ENCODE measurements around the gene TASL.

TASL gene

GRCh38 chrX:30538271-30538670, 39.3 kb downstream of the TASL start:
- CTCF ChIA-PET = no interaction called here
- POLR2A ChIA-PET = no interaction called here

GRCh38 chrX:30533835-30534234, 43.7 kb downstream of the TASL start:
- ChIA-PET POLR2A (no interaction called here), CTCF (no interaction called here)
- DNase-seq (ENCODE audit: extremely low spot score) = no peak
- TF ChIP-seq TARDBP (IDR thresholded peaks at IDR 0.05) (no peak), L3MBTL2 (conservative IDR thresholded peaks at IDR 0.05) (no peak), CTBP1 (IDR thresholded peaks at IDR 0.05; ENCODE audit: borderline replicate concordance) (no peak), FOXM1 (IDR thresholded peaks at IDR 0.05; ENCODE audit: borderline replicate concordance) (no peak), FOXK2 (IDR thresholded peaks at IDR 0.05) (no peak), HDGF (IDR thresholded peaks at IDR 0.05; ENCODE audit: borderline replicate concordance) (no peak), LEF1 (IDR thresholded peaks at IDR 0.05; ENCODE audit: borderline replicate concordance) (no peak)

More at GRCh38 chrX:30538271-30538670, 39.3 kb downstream of the TASL start:
- no peak for DNase-seq (ENCODE audit: extremely low spot score)
- TF ChIP-seq BHLHE40 (IDR thresholded peaks at IDR 0.05; ENCODE audit: borderline replicate concordance) = no peak

- ChIA-PET POLR2A (no interaction called here), CTCF (no interaction called here)
- no peak for TF ChIP-seq SUZ12 (IDR thresholded peaks at IDR 0.05)
- no peak for TF ChIP-seq L3MBTL2 (conservative IDR thresholded peaks at IDR 0.05)
- no peak for TF ChIP-seq FOXM1 (IDR thresholded peaks at IDR 0.05; ENCODE audit: borderline replicate concordance)
- TF ChIP-seq NFRKB (IDR thresholded peaks at IDR 0.05) = no peak
- no peak for TF ChIP-seq SP1 (IDR thresholded peaks at IDR 0.05)
- no peak for TF ChIP-seq FOXK2 (IDR thresholded peaks at IDR 0.05)
- no peak for TF ChIP-seq ARNT (IDR thresholded peaks at IDR 0.05)
- DNase-seq (ENCODE audit: extremely low spot score) = no peak
These were observed 44.3 kb downstream of the TASL start for GRCh38 chrX:30533266-30533665.

GRCh38 chrX:30530606-30531005, 47.0 kb downstream of the TASL start:
- CTCF ChIA-PET = no interaction called here
- TF ChIP-seq ZNF384 (IDR thresholded peaks at IDR 0.05) = no peak
- TF ChIP-seq LEF1 (IDR thresholded peaks at IDR 0.05; ENCODE audit: borderline replicate concordance) = no peak
- no peak for TF ChIP-seq BHLHE40 (IDR thresholded peaks at IDR 0.05; ENCODE audit: borderline replicate concordance)
- TF ChIP-seq ELF4 (IDR thresholded peaks at IDR 0.05) = no peak
- TF ChIP-seq SP1 (IDR thresholded peaks at IDR 0.05) = no peak
- TF ChIP-seq ARNT (IDR thresholded peaks at IDR 0.05) = no peak
- TF ChIP-seq CTBP1 (IDR thresholded peaks at IDR 0.05; ENCODE audit: borderline replicate concordance) = no peak
- no peak for TF ChIP-seq FOXA1 (IDR thresholded peaks at IDR 0.05)
- POLR2A ChIA-PET = no interaction called here
- DNase-seq (ENCODE audit: extremely low spot score) = no peak

- no peak for DNase-seq (ENCODE audit: extremely low spot score)
- ChIA-PET CTCF (no interaction called here), POLR2A (no interaction called here)
- TF ChIP-seq ELF4 (IDR thresholded peaks at IDR 0.05) (no peak), TARDBP (IDR thresholded peaks at IDR 0.05) (no peak), SUZ12 (IDR thresholded peaks at IDR 0.05) (no peak), BHLHE40 (IDR thresholded peaks at IDR 0.05; ENCODE audit: borderline replicate concordance) (no peak), SP1 (IDR thresholded peaks at IDR 0.05) (no peak), LEF1 (IDR thresholded peaks at IDR 0.05; ENCODE audit: borderline replicate concordance) (no peak), NFRKB (IDR thresholded peaks at IDR 0.05) (no peak), ARNT (IDR thresholded peaks at IDR 0.05) (no peak), FOXK2 (IDR thresholded peaks at IDR 0.05) (no peak), HDGF (IDR thresholded peaks at IDR 0.05; ENCODE audit: borderline replicate concordance) (no peak), ZNF384 (IDR thresholded peaks at IDR 0.05) (no peak), L3MBTL2 (conservative IDR thresholded peaks at IDR 0.05) (no peak), FOXA1 (IDR thresholded peaks at IDR 0.05) (no peak), FOXM1 (IDR thresholded peaks at IDR 0.05; ENCODE audit: borderline replicate concordance) (no peak), PKNOX1 (IDR thresholded peaks at IDR 0.05) (no peak), CTBP1 (IDR thresholded peaks at IDR 0.05; ENCODE audit: borderline replicate concordance) (no peak)
These were observed 51.8 kb downstream of the TASL start for GRCh38 chrX:30525732-30526131.

- DNase-seq (ENCODE audit: extremely low spot score) = no peak
- POLR2A ChIA-PET = no interaction called here
- CTCF ChIA-PET = no interaction called here
- no peak for TF ChIP-seq CTBP1 (IDR thresholded peaks at IDR 0.05; ENCODE audit: borderline replicate concordance)
- TF ChIP-seq ZNF384 (IDR thresholded peaks at IDR 0.05) = no peak
These were observed 56.0 kb downstream of the TASL start for GRCh38 chrX:30521440-30522182.

GRCh38 chrX:30513284-30513683, 64.3 kb downstream of the TASL start:
- POLR2A ChIA-PET = no interaction called here
- TF ChIP-seq FOXK2 (IDR thresholded peaks at IDR 0.05) (no peak), BHLHE40 (IDR thresholded peaks at IDR 0.05; ENCODE audit: borderline replicate concordance) (no peak), LEF1 (IDR thresholded peaks at IDR 0.05; ENCODE audit: borderline replicate concordance) (no peak), TARDBP (IDR thresholded peaks at IDR 0.05) (no peak), SUZ12 (IDR thresholded peaks at IDR 0.05) (no peak), HDGF (IDR thresholded peaks at IDR 0.05; ENCODE audit: borderline replicate concordance) (no peak), ELF4 (IDR thresholded peaks at IDR 0.05) (no peak), SP1 (IDR thresholded peaks at IDR 0.05) (no peak), NFRKB (IDR thresholded peaks at IDR 0.05) (no peak), ZNF384 (IDR thresholded peaks at IDR 0.05) (no peak), ARNT (IDR thresholded peaks at IDR 0.05) (no peak), CTBP1 (IDR thresholded peaks at IDR 0.05; ENCODE audit: borderline replicate concordance) (no peak), FOXM1 (IDR thresholded peaks at IDR 0.05; ENCODE audit: borderline replicate concordance) (no peak), L3MBTL2 (conservative IDR thresholded peaks at IDR 0.05) (no peak), FOXA1 (IDR thresholded peaks at IDR 0.05) (no peak), PKNOX1 (IDR thresholded peaks at IDR 0.05) (no peak)
- CTCF ChIA-PET = no interaction called here
- DNase-seq (ENCODE audit: extremely low spot score) = no peak
